Measurements from ENCODE around the gene OBSL1. TPM values are rescaled to one million over a fixed set of nuclear protein-coding genes. Genes with fewer than 3 reads are reported as not detected.

OBSL1 gene
- polyA plus RNA-seq, 4 donors, result 4.5 to 97.4 (median 15.4) TPM

- no peak for DNase-seq
- H3K27me3 ChIP-seq (ENCODE audit: control insufficient read depth in 3 of 3, insufficient read depth in 3 of 3, low read length in 3 of 3), result peaks cover 8 to 50% (median 27%) of the 10 kb centered on the region in 3 donors
- WGBS, 3 donors, result 5 to 16% (median 9%) methylated on average over 12 to 14 of the region's 14 CpGs
- H3K36me3 ChIP-seq (ENCODE audit: control insufficient read depth in 3 of 3, insufficient read depth in 2 of 3, low read depth in 1 of 3, low read length in 3 of 3), result peaks cover 0 to 41% (median 5%) of the 10 kb centered on the region in 3 donors
- no peak for FAIRE-seq
- H3K27ac ChIP-seq (ENCODE audit: low read depth in 1 of 3, low read length in 2 of 3), result no peak overlapping the region
- H3K4me3 ChIP-seq (ENCODE audit: low read depth in 1 of 3, low read length in 3 of 3), result no peak overlapping the region
- peaks cover 0 to 6% of the 10 kb centered on the region in 2 donors for H3K9me3 ChIP-seq (ENCODE audit: control insufficient read depth in 2 of 2, insufficient read depth in 1 of 2, low read depth in 1 of 2, low read length in 1 of 2)
- peaks cover 0 to 24% (median 2%) of the 10 kb centered on the region in 3 donors for H3K4me1 ChIP-seq (ENCODE audit: control insufficient read depth in 3 of 3, insufficient read depth in 2 of 3, low read depth in 1 of 3, low read length in 2 of 3)
Observed at GRCh38 chr2:219508971-219509779, 62.2 kb downstream of the OBSL1 start.

GRCh38 chr2:219508444-219508734 lies 63.0 kb downstream of the OBSL1 start:
- FAIRE-seq (no peak), DNase-seq (no peak)
- H3K27ac ChIP-seq (ENCODE audit: low read depth in 1 of 3, low read length in 2 of 3), result no peak overlapping the region
- peaks cover 2 to 42% (median 20%) of the 10 kb centered on the region in 3 donors for H3K27me3 ChIP-seq (ENCODE audit: control insufficient read depth in 3 of 3, insufficient read depth in 3 of 3, low read length in 3 of 3)
- peaks cover 4 to 48% (median 9%) of the 10 kb centered on the region in 3 donors for H3K36me3 ChIP-seq (ENCODE audit: control insufficient read depth in 3 of 3, insufficient read depth in 2 of 3, low read depth in 1 of 3, low read length in 3 of 3)
- H3K4me1 ChIP-seq (ENCODE audit: control insufficient read depth in 3 of 3, insufficient read depth in 2 of 3, low read depth in 1 of 3, low read length in 2 of 3), result peaks cover 0 to 20% (median 2%) of the 10 kb centered on the region in 3 donors
- H3K9me3 ChIP-seq (ENCODE audit: control insufficient read depth in 2 of 2, insufficient read depth in 1 of 2, low read depth in 1 of 2, low read length in 1 of 2), result peaks cover 0 to 6% of the 10 kb centered on the region in 2 donors
- 62 to 73% (median 67%) methylated on average over 4 of the region's 4 CpGs for WGBS, 3 donors
- H3K4me3 ChIP-seq (ENCODE audit: low read depth in 1 of 3, low read length in 3 of 3), result no peak overlapping the region

- Histone ChIP-seq H3K9me3 (ENCODE audit: control insufficient read depth in 2 of 2, insufficient read depth in 1 of 2, low read depth in 1 of 2, low read length in 1 of 2) (peaks cover 0 to 6% of the 10 kb centered on the region in 2 donors), H3K4me1 (ENCODE audit: control insufficient read depth in 3 of 3, insufficient read depth in 2 of 3, low read depth in 1 of 3, low read length in 2 of 3) (peaks cover 0 to 19% (median 2%) of the 10 kb centered on the region in 3 donors), H3K27me3 (ENCODE audit: control insufficient read depth in 3 of 3, insufficient read depth in 3 of 3, low read length in 3 of 3) (peaks cover 0 to 36% (median 17%) of the 10 kb centered on the region in 3 donors), H3K36me3 (ENCODE audit: control insufficient read depth in 3 of 3, insufficient read depth in 2 of 3, low read depth in 1 of 3, low read length in 3 of 3) (peaks cover 4 to 52% (median 9%) of the 10 kb centered on the region in 3 donors), H3K4me3 (ENCODE audit: low read depth in 1 of 3, low read length in 3 of 3) (no peak overlapping the region), H3K27ac (ENCODE audit: low read depth in 1 of 3, low read length in 2 of 3) (peak overlapping the region in 1 of 3 donors; percentile 17)
- 54 to 63% (median 55%) methylated on average over 8 of the region's 8 CpGs for WGBS, 3 donors
- no peak for DNase-seq
- FAIRE-seq, result no peak
Observed at GRCh38 chr2:219507581-219508443, 63.5 kb downstream of the OBSL1 start.

- Histone ChIP-seq H3K36me3 (ENCODE audit: control insufficient read depth in 3 of 3, insufficient read depth in 2 of 3, low read depth in 1 of 3, low read length in 3 of 3) (peaks cover 4 to 59% (median 9%) of the 10 kb centered on the region in 3 donors), H3K27ac (ENCODE audit: low read depth in 1 of 3, low read length in 2 of 3) (no peak overlapping the region), H3K9me3 (ENCODE audit: control insufficient read depth in 2 of 2, insufficient read depth in 1 of 2, low read depth in 1 of 2, low read length in 1 of 2) (peaks cover 0 to 6% of the 10 kb centered on the region in 2 donors), H3K4me1 (ENCODE audit: control insufficient read depth in 3 of 3, insufficient read depth in 2 of 3, low read depth in 1 of 3, low read length in 2 of 3) (peaks cover 0 to 14% (median 2%) of the 10 kb centered on the region in 3 donors), H3K27me3 (ENCODE audit: control insufficient read depth in 3 of 3, insufficient read depth in 3 of 3, low read length in 3 of 3) (peaks cover 0 to 27% (median 13%) of the 10 kb centered on the region in 3 donors), H3K4me3 (ENCODE audit: low read depth in 1 of 3, low read length in 3 of 3) (no peak overlapping the region)
- WGBS, 3 donors, result 80 to 86% (median 80%) methylated on average over 14 to 17 of the region's 17 CpGs
- DNase-seq (no peak), FAIRE-seq (no peak)
Observed at GRCh38 chr2:219506802-219507526, 64.4 kb downstream of the OBSL1 start.

GRCh38 chr2:219506153-219506801 lies 65.1 kb downstream of the OBSL1 start:
- WGBS, 3 donors, result 87 to 88% (median 87%) methylated on average over 23 of the region's 23 CpGs
- Histone ChIP-seq H3K36me3 (ENCODE audit: control insufficient read depth in 3 of 3, insufficient read depth in 2 of 3, low read depth in 1 of 3, low read length in 3 of 3) (peaks cover 4 to 66% (median 9%) of the 10 kb centered on the region in 3 donors), H3K4me1 (ENCODE audit: control insufficient read depth in 3 of 3, insufficient read depth in 2 of 3, low read depth in 1 of 3, low read length in 2 of 3) (peaks cover 0 to 20% (median 2%) of the 10 kb centered on the region in 3 donors), H3K4me3 (ENCODE audit: low read depth in 1 of 3, low read length in 3 of 3) (no peak overlapping the region), H3K9me3 (ENCODE audit: control insufficient read depth in 2 of 2, insufficient read depth in 1 of 2, low read depth in 1 of 2, low read length in 1 of 2) (peaks cover 0 to 4% of the 10 kb centered on the region in 2 donors), H3K27me3 (ENCODE audit: control insufficient read depth in 3 of 3, insufficient read depth in 3 of 3, low read length in 3 of 3) (peaks cover 0 to 22% (median 11%) of the 10 kb centered on the region in 3 donors), H3K27ac (ENCODE audit: low read depth in 1 of 3, low read length in 2 of 3) (no peak overlapping the region)
- FAIRE-seq, result no peak
- DNase-seq, result no peak

GRCh38 chr2:219505585-219505984 lies 65.8 kb downstream of the OBSL1 start:
- Histone ChIP-seq H3K27ac (ENCODE audit: low read depth in 1 of 3, low read length in 2 of 3) (no peak overlapping the region), H3K27me3 (ENCODE audit: control insufficient read depth in 3 of 3, insufficient read depth in 3 of 3, low read length in 3 of 3) (peaks cover 0 to 15% (median 5%) of the 10 kb centered on the region in 3 donors), H3K4me1 (ENCODE audit: control insufficient read depth in 3 of 3, insufficient read depth in 2 of 3, low read depth in 1 of 3, low read length in 2 of 3) (peaks cover 0 to 23% (median 2%) of the 10 kb centered on the region in 3 donors), H3K9me3 (ENCODE audit: control insufficient read depth in 2 of 2, insufficient read depth in 1 of 2, low read depth in 1 of 2, low read length in 1 of 2) (no peaks in the 10 kb centered on the region), H3K4me3 (ENCODE audit: low read depth in 1 of 3, low read length in 3 of 3) (no peak overlapping the region), H3K36me3 (ENCODE audit: control insufficient read depth in 3 of 3, insufficient read depth in 2 of 3, low read depth in 1 of 3, low read length in 3 of 3) (peaks cover 4 to 71% (median 9%) of the 10 kb centered on the region in 3 donors)
- FAIRE-seq (no peak), DNase-seq (no peak)
- WGBS, 3 donors, result 88 to 89% (median 89%) methylated on average over 9 of the region's 9 CpGs

- FAIRE-seq, result no peak
Observed at GRCh38 chr2:219502618-219503017, 68.7 kb downstream of the OBSL1 start.

More at GRCh38 chr2:219502618-219503017, 68.7 kb downstream of the OBSL1 start:
- no peak for DNase-seq
- Histone ChIP-seq H3K9me3 (ENCODE audit: control insufficient read depth in 2 of 2, insufficient read depth in 1 of 2, low read depth in 1 of 2, low read length in 1 of 2) (no peaks in the 10 kb centered on the region), H3K4me1 (ENCODE audit: control insufficient read depth in 3 of 3, insufficient read depth in 2 of 3, low read depth in 1 of 3, low read length in 2 of 3) (peaks cover 4 to 33% (median 7%) of the 10 kb centered on the region in 3 donors), H3K36me3 (ENCODE audit: control insufficient read depth in 3 of 3, insufficient read depth in 2 of 3, low read depth in 1 of 3, low read length in 3 of 3) (peaks cover 4 to 64% (median 9%) of the 10 kb centered on the region in 3 donors), H3K27me3 (ENCODE audit: control insufficient read depth in 3 of 3, insufficient read depth in 3 of 3, low read length in 3 of 3) (peaks cover 0 to 7% (median 0%) of the 10 kb centered on the region in 3 donors), H3K27ac (ENCODE audit: low read depth in 1 of 3, low read length in 2 of 3) (no peak overlapping the region), H3K4me3 (ENCODE audit: low read depth in 1 of 3, low read length in 3 of 3) (no peak overlapping the region)

All from small intestine (tissue), 7 donors.